HepG2 (cell line): Measurements from ENCODE around the gene BBS4. TPM values are rescaled to one million over a fixed set of nuclear protein-coding genes. Genes with fewer than 3 reads are reported as not detected.

ENCODE experiments used
- ATF7 ChIP-seq, 2 experiments: fragments of 450-650 bp in 1 of 2; sonication (generic) in 1 of 2; formaldehyde crosslinking in 1 of 2; IDR thresholded peaks; 2 replicates each; pipeline versions ENCODE4 v1.4.0 to v1.6.1; 2016 to 2020; ENCODE audit warnings: antibody characterized with exemption in 1 of 2, mild to moderate bottlenecking in 1 of 2, missing genetic modification reagents in 1 of 2
- CCAR2 ChIP-seq: fragments of 200-400 bp; formaldehyde crosslinking; optimal IDR thresholded peaks from 2 replicates; pipeline ENCODE3; 2018; ENCODE audit warnings: low read depth, mild to moderate bottlenecking, low read length, moderate library complexity
- ELF1 ChIP-seq: sonication (generic); formaldehyde crosslinking; IDR thresholded peaks from 2 replicates; pipeline ENCODE4 v1.4.0; 2020; ENCODE audit warnings: missing genetic modification reagents
- FOXM1 ChIP-seq: sonication (generic); formaldehyde crosslinking; IDR thresholded peaks from 2 replicates; pipeline ENCODE4 v1.5.0; 2020; ENCODE audit warnings: missing genetic modification reagents
- HNRNPH1 ChIP-seq: fragments of 200-400 bp; formaldehyde crosslinking; optimal IDR thresholded peaks from 2 replicates; pipeline ENCODE3; 2017; ENCODE audit warnings: mild to moderate bottlenecking, low read depth, low read length
- MAZ ChIP-seq, 2 experiments: sonication (generic) in 1 of 2; formaldehyde crosslinking in 1 of 2; IDR thresholded peaks; 2 replicates each; pipeline versions ENCODE4 v1.5.0 to v1.6.1; 2012 to 2020; ENCODE audit warnings: low read depth in 2 of 2, mild to moderate bottlenecking in 2 of 2, borderline replicate concordance in 1 of 2, improper control_type of control experiment in 1 of 2, low read length in 1 of 2, missing genetic modification reagents in 1 of 2, moderate library complexity in 1 of 2
- SETDB1 ChIP-seq: sonication (generic); formaldehyde crosslinking; IDR thresholded peaks from 2 replicates; pipeline ENCODE4 v1.5.1; 2020; ENCODE audit warnings: missing genetic modification reagents, mild to moderate bottlenecking, borderline replicate concordance
- SOX6 ChIP-seq, 2 experiments: fragments of 450-650 bp in 1 of 2; sonication (generic) in 1 of 2; formaldehyde crosslinking in 1 of 2; IDR thresholded peaks; 2 replicates each; pipeline versions ENCODE4 v1.4.0 to v1.6.1; 2017 to 2020; ENCODE audit warnings: antibody characterized with exemption in 1 of 2, mild to moderate bottlenecking in 1 of 2, missing genetic modification reagents in 1 of 2
- TCF12 ChIP-seq, 2 experiments: fragments of 450-650 bp in 1 of 2; sonication (generic) in 1 of 2; formaldehyde crosslinking in 1 of 2; IDR thresholded peaks; 2 replicates each; pipeline versions ENCODE4 v1.6.1 to v1.8.0; 2017 to 2022; ENCODE audit warnings: antibody characterized with exemption in 1 of 2, mild to moderate bottlenecking in 1 of 2, missing genetic modification reagents in 1 of 2, moderate library complexity in 1 of 2
- YEATS2 ChIP-seq: sonication (generic); formaldehyde crosslinking; IDR thresholded peaks from 2 replicates; pipeline ENCODE4 v1.4.0; 2020; ENCODE audit warnings: missing genetic modification reagents, borderline replicate concordance
- ZNF546 ChIP-seq: sonication (generic); formaldehyde crosslinking; conservative IDR thresholded peaks from 2 replicates; pipeline ENCODE4 v1.8.1; 2023; ENCODE audit warnings: mild to moderate bottlenecking, missing genetic modification reagents
- ZNF598 ChIP-seq: sonication (generic); formaldehyde crosslinking; IDR thresholded peaks from 2 replicates; pipeline ENCODE4 v1.5.1; 2020; ENCODE audit warnings: mild to moderate bottlenecking, missing genetic modification reagents, borderline replicate concordance
- ZNF678 ChIP-seq: sonication (generic); formaldehyde crosslinking; IDR thresholded peaks from 2 replicates; pipeline ENCODE4 v1.4.0; 2020; ENCODE audit warnings: mild to moderate bottlenecking, missing genetic modification reagents
- ZNF83 ChIP-seq: sonication (generic); formaldehyde crosslinking; IDR thresholded peaks from 2 replicates; pipeline ENCODE4 v1.4.0; 2020; ENCODE audit warnings: missing genetic modification reagents, mild to moderate bottlenecking, borderline replicate concordance
- polyA plus RNA-seq, 8 experiments: library from polyadenylated mRNA; depleted of rRNA in 3 of 8; stranded (reverse) in 7 of 8; unstranded in 1 of 8; fragments of >200 nt; fragmentation: Illumina TruSeq in 4 of 8; extraction: Trizol in 4 of 8; gene quantifications; 2 replicates each; pipeline versions ENCODE4 v1.2.1 to v1.2.3, GENCODE V29; 2011 to 2016; ENCODE audit warnings: low read depth in 4 of 8, missing spikeins in 1 of 8, mixed read lengths in 1 of 8; ENCODE audit not compliant: insufficient read depth in 1 of 8
- total RNA-seq, 5 experiments: library from RNA; depleted of rRNA; stranded (reverse); fragments of >200 nt; fragmentation: Illumina TruSeq; extraction: Trizol; gene quantifications; 2 replicates each; pipeline ENCODE4 v1.2.3, GENCODE V29; 2016; ENCODE audit warnings: low read depth in 1 of 5
- TF ChIP-seq, protein P1 (sequence below): sonication (generic); formaldehyde crosslinking; IDR thresholded peaks from 2 replicates; pipeline ENCODE4 v1.5.0; 2020; ENCODE audit warnings: mild to moderate bottlenecking, missing genetic modification reagents
- TF ChIP-seq, protein P2 (sequence below): sonication (generic); formaldehyde crosslinking; IDR thresholded peaks from 2 replicates; pipeline ENCODE4 v1.4.0; 2020; ENCODE audit warnings: missing genetic modification reagents; ENCODE audit errors: not compliant biosample characterization
- TF ChIP-seq, protein P3 (sequence below), 2 experiments: IDR thresholded peaks; 2 replicates each; pipeline ENCODE4 v1.6.1; 2011 to 2012; ENCODE audit warnings: low read length in 2 of 2, borderline replicate concordance in 1 of 2, low read depth in 1 of 2, mild to moderate bottlenecking in 1 of 2, moderate library complexity in 1 of 2
- TF ChIP-seq, protein P4 (sequence below): sonication (generic); formaldehyde crosslinking; IDR thresholded peaks from 2 replicates; pipeline ENCODE4 v1.4.0; 2020; ENCODE audit warnings: missing genetic modification reagents, mild to moderate bottlenecking, borderline replicate concordance

Gene BBS4
- total and polyA plus RNA-seq, 2 of the 13 experiments (the other 11 are each of a cell fraction or from before 2014, with no cell fraction given) = 16.0 to 21.3 TPM

DNA sequence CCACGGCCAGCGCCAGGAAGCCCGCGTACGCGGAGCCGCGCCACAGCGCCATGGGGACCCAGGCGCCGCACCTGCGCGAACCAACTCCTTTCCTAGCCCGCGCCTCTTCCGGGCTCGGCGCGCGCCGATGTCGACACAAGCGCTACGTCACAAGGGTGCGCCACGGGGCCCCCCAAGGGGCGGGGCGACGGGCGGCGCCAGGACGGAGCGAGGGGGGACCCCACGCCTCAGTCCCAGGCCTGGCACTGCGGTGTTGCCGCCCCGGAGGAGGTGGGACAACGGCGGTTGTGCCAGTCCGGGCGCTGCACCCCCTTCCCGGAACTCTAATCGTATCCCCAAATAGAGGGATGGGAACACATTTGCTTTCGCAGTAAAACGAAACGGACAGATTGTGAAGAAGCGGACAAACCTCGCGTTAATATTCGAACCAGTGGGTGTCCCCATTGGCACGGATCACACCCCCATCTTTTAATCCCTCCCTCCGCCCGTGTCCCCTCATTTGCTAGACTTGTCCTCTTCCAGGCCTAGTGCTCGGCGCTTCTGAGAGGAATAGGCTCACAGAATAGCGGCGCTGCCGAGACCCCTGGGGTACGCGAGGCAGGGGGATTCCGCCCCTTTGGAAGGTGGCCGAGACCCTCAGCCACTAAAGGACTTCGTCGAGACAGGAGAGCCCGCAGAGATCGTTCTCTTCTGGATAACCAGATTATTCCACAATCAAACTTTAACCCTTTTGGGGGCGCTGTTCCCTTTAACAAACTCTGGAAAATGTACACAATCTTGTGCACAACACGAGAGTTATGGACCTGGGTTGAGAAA lies 97.8 kb downstream of the BBS4 start, which contains the start of gene ADPGK (continued):
- TF ChIP-seq YEATS2 (peak; percentile 97), ATF7 (IDR thresholded peaks at IDR 0.05) (no peak), ATF7 (CRISPR knock-in tag; IDR thresholded peaks at IDR 0.05) (no peak), ZNF83 (CRISPR knock-in tag) (no peak), HNRNPH1 (no peak), ELF1 (CRISPR knock-in tag) (peak; percentile 98), CCAR2 (no peak), ZNF678 (CRISPR knock-in tag) (peak; percentile 16; the same call in 1 of the 2 replicates), MAZ (IDR thresholded peaks at IDR 0.05; ENCODE audit: borderline replicate concordance, low read depth, low read length) (peak; percentile 99), MAZ (CRISPR knock-in tag; IDR thresholded peaks at IDR 0.05; ENCODE audit: low read depth) (peak; percentile 99), TCF12 (IDR thresholded peaks at IDR 0.05) (no peak), TCF12 (CRISPR knock-in tag; IDR thresholded peaks at IDR 0.05) (peak; percentile 73; the same call in 1 of the 2 replicates), SETDB1 (no peak), ZNF598 (CRISPR knock-in tag) (peak; percentile 72; the same call in 1 of the 2 replicates), FOXM1 (CRISPR knock-in tag) (no peak), SOX6 (IDR thresholded peaks at IDR 0.05) (no peak), SOX6 (CRISPR knock-in tag; IDR thresholded peaks at IDR 0.05) (peak; percentile 77), ZNF546 (CRISPR knock-in tag) (no peak)
- TF ChIP-seq, protein P1, sequence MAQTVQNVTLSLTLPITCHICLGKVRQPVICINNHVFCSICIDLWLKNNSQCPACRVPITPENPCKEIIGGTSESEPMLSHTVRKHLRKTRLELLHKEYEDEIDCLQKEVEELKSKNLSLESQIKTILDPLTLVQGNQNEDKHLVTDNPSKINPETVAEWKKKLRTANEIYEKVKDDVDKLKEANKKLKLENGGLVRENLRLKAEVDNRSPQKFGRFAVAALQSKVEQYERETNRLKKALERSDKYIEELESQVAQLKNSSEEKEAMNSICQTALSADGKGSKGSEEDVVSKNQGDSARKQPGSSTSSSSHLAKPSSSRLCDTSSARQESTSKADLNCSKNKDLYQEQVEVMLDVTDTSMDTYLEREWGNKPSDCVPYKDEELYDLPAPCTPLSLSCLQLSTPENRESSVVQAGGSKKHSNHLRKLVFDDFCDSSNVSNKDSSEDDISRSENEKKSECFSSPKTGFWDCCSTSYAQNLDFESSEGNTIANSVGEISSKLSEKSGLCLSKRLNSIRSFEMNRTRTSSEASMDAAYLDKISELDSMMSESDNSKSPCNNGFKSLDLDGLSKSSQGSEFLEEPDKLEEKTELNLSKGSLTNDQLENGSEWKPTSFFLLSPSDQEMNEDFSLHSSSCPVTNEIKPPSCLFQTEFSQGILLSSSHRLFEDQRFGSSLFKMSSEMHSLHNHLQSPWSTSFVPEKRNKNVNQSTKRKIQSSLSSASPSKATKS (CRISPR knock-in tag) = 0 out of 2 replicates have a peak, but pooled peaks have one; percentile 25
- TF ChIP-seq, protein P2, sequence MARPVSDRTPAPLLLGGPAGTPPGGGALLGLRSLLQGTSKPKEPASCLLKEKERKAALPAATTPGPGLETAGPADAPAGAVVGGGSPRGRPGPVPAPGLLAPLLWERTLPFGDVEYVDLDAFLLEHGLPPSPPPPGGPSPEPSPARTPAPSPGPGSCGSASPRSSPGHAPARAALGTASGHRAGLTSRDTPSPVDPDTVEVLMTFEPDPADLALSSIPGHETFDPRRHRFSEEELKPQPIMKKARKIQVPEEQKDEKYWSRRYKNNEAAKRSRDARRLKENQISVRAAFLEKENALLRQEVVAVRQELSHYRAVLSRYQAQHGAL (CRISPR knock-in tag) = no peak
- TF ChIP-seq, protein P3, sequence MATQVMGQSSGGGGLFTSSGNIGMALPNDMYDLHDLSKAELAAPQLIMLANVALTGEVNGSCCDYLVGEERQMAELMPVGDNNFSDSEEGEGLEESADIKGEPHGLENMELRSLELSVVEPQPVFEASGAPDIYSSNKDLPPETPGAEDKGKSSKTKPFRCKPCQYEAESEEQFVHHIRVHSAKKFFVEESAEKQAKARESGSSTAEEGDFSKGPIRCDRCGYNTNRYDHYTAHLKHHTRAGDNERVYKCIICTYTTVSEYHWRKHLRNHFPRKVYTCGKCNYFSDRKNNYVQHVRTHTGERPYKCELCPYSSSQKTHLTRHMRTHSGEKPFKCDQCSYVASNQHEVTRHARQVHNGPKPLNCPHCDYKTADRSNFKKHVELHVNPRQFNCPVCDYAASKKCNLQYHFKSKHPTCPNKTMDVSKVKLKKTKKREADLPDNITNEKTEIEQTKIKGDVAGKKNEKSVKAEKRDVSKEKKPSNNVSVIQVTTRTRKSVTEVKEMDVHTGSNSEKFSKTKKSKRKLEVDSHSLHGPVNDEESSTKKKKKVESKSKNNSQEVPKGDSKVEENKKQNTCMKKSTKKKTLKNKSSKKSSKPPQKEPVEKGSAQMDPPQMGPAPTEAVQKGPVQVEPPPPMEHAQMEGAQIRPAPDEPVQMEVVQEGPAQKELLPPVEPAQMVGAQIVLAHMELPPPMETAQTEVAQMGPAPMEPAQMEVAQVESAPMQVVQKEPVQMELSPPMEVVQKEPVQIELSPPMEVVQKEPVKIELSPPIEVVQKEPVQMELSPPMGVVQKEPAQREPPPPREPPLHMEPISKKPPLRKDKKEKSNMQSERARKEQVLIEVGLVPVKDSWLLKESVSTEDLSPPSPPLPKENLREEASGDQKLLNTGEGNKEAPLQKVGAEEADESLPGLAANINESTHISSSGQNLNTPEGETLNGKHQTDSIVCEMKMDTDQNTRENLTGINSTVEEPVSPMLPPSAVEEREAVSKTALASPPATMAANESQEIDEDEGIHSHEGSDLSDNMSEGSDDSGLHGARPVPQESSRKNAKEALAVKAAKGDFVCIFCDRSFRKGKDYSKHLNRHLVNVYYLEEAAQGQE (IDR thresholded peaks at IDR 0.05; ENCODE audit: borderline replicate concordance in 1 of 2, low read depth in 1 of 2, low read length in 2 of 2) = peak in 1 of 2 experiments; percentile 23; a peak in 1 of 4 replicates
- TF ChIP-seq, protein P4, sequence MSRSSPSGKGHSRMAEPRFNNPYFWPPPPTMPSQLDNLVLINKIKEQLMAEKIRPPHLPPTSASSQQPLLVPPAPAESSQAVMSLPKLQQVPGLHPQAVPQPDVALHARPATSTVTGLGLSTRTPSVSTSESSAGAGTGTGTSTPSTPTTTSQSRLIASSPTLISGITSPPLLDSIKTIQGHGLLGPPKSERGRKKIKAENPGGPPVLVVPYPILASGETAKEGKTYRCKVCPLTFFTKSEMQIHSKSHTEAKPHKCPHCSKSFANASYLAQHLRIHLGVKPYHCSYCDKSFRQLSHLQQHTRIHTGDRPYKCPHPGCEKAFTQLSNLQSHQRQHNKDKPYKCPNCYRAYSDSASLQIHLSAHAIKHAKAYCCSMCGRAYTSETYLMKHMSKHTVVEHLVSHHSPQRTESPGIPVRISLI (CRISPR knock-in tag) = no peak
